Spleen (tissue), 11 donors: ENCODE measurements around the gene BRAT1. TPM values are rescaled to one million over a fixed set of nuclear protein-coding genes. Genes with fewer than 3 reads are reported as not detected.

ENCODE experiments used
- DNase-seq: peaks from one replicate; pipeline ENCODE4 v3.0.0-alpha.2; 2020
- H3K27ac ChIP-seq, 8 donors: fragments of 200-600 bp; sonication (generic) in 7 of 8; 1 replicate in 4 of 8; 2 replicates in 4 of 8; pipeline versions ENCODE4 v1.5.0 to v1.8.0; 2016 to 2021; ENCODE audit warnings: inconsistent platforms in 4 of 8, mild to moderate bottlenecking in 4 of 8, moderate library complexity in 1 of 8
- H3K27me3 ChIP-seq, 7 donors: fragments of 200-600 bp; sonication (generic) in 6 of 7; replicated peaks in 1 of 7; 1 replicate in 4 of 7; 2 replicates in 3 of 7; pipeline versions ENCODE4 v1.5.0 to v1.8.0; 2016 to 2021; ENCODE audit warnings: inconsistent platforms in 3 of 7, mild to moderate bottlenecking in 1 of 7
- H3K36me3 ChIP-seq, 6 donors: fragments of 200-600 bp; sonication (generic) in 5 of 6; 1 replicate in 4 of 6; 2 replicates in 2 of 6; pipeline versions ENCODE4 v1.5.0 to v1.8.0; 2016 to 2021; ENCODE audit warnings: inconsistent platforms in 2 of 6
- H3K4me1 ChIP-seq, 6 donors: fragments of 200-600 bp; sonication (generic) in 5 of 6; 1 replicate in 3 of 6; 2 replicates in 3 of 6; pipeline versions ENCODE4 v1.5.0 to v1.8.0; 2016 to 2021; ENCODE audit warnings: inconsistent platforms in 3 of 6
- H3K4me3 ChIP-seq, 8 donors: fragments of 200-600 bp; sonication (generic) in 7 of 8; 1 replicate in 4 of 8; 2 replicates in 4 of 8; pipeline versions ENCODE4 v1.5.0 to v1.8.0; 2016 to 2021; ENCODE audit warnings: inconsistent platforms in 4 of 8, mild to moderate bottlenecking in 4 of 8, moderate library complexity in 2 of 8
- H3K9me3 ChIP-seq, 8 donors: fragments of 200-600 bp; sonication (generic) in 7 of 8; 1 replicate in 4 of 8; 2 replicates in 4 of 8; pipeline versions ENCODE4 v1.5.0 to v1.8.0; 2016 to 2021; ENCODE audit warnings: inconsistent platforms in 4 of 8
- POLR2A ChIP-seq, 3 donors: fragments of 450-650 bp; IDR thresholded peaks; one replicate each; pipeline ENCODE4 v1.5.1; 2017; ENCODE audit warnings: antibody characterized with exemption in 3 of 3, mild to moderate bottlenecking in 1 of 3
- POLR2AphosphoS5 ChIP-seq, 3 donors: sonication (generic); formaldehyde crosslinking; IDR thresholded peaks; one replicate each; pipeline ENCODE4 v1.5.1; 2017; ENCODE audit warnings: antibody characterized with exemption in 3 of 3
- WGBS, 5 donors: extraction: QIAGEN DNeasy Blood & Tissue Kit in 3 of 5; methylation state at CpG; one replicate each; pipeline versions ENCODE4 v1.1.5 to v1.1.7; 2013 to 2018; 5-methylcytosine and 5-hydroxymethylcytosine counted together
- intact Hi-C: fragments of 100-400 bp; cut with DNase I; formaldehyde crosslinking; loops from one replicate; pipeline ENCODE4 v1.15.0; 2023; ENCODE audit warnings: low total_unique reads
- polyA plus RNA-seq, 3 donors: library from polyadenylated mRNA; stranded (reverse); fragments of 200-250 nt; gene quantifications; one replicate each; pipeline ENCODE4 v1.2.1, GENCODE V29; 2013
- total RNA-seq, 7 donors: library from RNA; depleted of rRNA in 3 of 7; stranded (reverse); fragments of >200 nt in 3 of 7; fragmentation: NEBNext Ultra II Directional in 4 of 7; extraction: Animal tissue kit (Norgen Biotek cat#: 25700) in 4 of 7; gene quantifications; one replicate each; pipeline versions ENCODE4 v1.1.0 to v1.2.1, GENCODE V29; 2016 to 2021
- TF ChIP-seq, protein P1 (sequence below), 11 experiments: fragments of 200-600 bp in 7 of 11; fragments of 450-650 bp in 4 of 11; sonication (generic) in 4 of 11; IDR thresholded peaks in 8 of 11; conservative IDR thresholded peaks in 3 of 11; 1 replicate in 7 of 11; 2 replicates in 4 of 11; pipeline versions ENCODE4 v1.4.0 to v1.8.0; 2016 to 2021; ENCODE audit warnings: antibody characterized with exemption in 11 of 11, inconsistent platforms in 4 of 11, mild to moderate bottlenecking in 1 of 11
- donor health status: healthy with polysubstance abuse.
- donor health status: DM: no; HTN: no; CAD: no; lungs with moderate emphysema.
- donor health status: DM: no; HTN: no; CAD: no.
- donor health status: Bipolar disorder and iron deficiency.
- donor health status: healthy.
- donor health status: DM: no; HTN: no; CAD: no.
- donor health status: DM: yes; HTN: yes; CAD: no.

BRAT1 gene
- total and polyA plus RNA-seq, 10 donors = 25.3 to 50.9 (median 33.4) TPM

DNA sequence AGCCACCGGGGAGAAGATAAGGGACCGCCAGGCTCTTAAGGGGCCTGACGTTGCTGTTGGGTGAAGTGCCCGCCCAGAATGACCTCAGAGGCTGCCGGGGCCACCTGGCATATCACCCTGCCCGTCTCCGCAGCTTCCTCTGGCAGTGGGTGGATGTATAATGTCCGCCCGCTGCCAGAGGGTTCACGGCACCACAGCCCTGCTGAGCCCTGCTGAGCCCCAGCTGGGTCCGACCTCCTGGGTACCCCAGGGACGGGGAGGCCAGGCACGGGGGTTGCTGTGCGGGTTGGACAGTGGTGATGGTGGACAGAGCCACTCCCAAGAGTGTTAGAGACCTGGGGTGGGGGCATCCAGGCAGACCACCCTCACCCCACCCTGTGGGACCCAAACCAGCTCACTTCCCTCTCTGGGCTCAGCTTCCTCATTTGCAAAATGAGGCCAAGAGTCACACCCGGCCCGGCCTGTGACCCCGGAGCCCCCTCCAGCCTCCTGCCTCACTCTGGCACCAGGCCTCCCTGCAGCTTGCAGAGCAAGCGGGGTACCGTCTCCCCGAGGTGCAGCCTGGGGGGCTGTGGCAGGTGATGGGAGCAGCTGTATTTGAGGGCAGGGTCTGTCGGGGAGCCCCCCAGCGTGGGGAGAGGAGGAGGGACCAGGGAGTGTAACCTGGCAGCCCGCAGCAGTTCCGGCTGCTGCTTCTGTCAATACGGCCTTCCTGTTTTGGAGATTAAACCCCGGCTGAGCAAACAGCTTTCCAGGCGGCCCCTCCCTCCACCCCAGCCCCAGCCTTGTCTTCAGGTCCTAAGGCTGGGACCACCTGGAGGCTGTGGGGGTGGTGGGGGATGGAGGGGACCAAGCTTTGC is 44.2 kb downstream of the BRAT1 start:
- H3K4me3 ChIP-seq = peak overlapping the region in 5 of 8 donors; percentile 9 to 55 (median 13)

DNA sequence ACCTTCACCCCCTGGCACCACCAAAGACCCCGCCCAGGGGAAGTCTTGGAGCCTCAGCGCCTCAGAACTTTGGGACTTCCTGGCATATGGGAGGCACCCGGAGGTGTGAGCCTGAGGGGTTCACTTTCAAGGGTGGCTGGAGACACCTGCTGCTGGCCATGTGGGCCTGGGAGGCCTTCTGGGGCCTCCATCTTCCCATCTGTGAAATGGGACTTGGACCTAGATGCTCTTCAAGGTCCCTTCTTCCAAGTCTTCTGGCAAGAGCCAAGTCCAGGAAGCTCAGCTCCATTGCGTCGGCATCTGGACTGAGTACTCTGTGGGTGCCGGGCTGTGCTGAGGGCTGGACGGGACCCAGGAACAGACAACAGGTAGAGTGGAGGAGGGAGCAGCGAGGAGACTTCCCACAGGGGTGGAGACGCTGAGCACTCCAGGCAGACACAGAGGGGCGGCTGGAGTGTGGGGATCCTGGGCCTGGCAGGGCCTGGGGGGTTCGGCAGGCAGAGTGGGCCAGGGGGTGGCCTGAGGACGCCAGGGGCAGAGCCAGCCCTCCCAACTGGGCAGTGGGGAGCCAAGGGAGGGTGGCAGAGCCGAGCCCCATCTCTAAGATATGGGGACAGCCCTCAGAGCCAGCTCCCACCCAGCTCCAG is 45.1 kb downstream of the BRAT1 start:
- peak overlapping the region in 1 of 8 donors; percentile 55 for H3K4me3 ChIP-seq
- H3K27ac ChIP-seq = peak overlapping the region; percentile 73 to 97 (median 90)
- DNase-seq = peak; percentile 84
- no peaks in the 10 kb centered on the region for H3K9me3 ChIP-seq
- TF ChIP-seq, protein P1, sequence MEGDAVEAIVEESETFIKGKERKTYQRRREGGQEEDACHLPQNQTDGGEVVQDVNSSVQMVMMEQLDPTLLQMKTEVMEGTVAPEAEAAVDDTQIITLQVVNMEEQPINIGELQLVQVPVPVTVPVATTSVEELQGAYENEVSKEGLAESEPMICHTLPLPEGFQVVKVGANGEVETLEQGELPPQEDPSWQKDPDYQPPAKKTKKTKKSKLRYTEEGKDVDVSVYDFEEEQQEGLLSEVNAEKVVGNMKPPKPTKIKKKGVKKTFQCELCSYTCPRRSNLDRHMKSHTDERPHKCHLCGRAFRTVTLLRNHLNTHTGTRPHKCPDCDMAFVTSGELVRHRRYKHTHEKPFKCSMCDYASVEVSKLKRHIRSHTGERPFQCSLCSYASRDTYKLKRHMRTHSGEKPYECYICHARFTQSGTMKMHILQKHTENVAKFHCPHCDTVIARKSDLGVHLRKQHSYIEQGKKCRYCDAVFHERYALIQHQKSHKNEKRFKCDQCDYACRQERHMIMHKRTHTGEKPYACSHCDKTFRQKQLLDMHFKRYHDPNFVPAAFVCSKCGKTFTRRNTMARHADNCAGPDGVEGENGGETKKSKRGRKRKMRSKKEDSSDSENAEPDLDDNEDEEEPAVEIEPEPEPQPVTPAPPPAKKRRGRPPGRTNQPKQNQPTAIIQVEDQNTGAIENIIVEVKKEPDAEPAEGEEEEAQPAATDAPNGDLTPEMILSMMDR (IDR thresholded peaks at IDR 0.05 in 8 of 11, conservative IDR thresholded peaks at IDR 0.05 in 3 of 11) = no peak
- TF ChIP-seq POLR2AphosphoS5 (IDR thresholded peaks at IDR 0.05) (no peak), POLR2A (IDR thresholded peaks at IDR 0.05) (no peak)
- H3K36me3 ChIP-seq = no peaks in the 10 kb centered on the region
- 82 to 90% (median 86%) methylated on average over 10 to 13 of the region's 13 CpGs for WGBS, 5 donors
- H3K4me1 ChIP-seq = peaks cover 52 to 72% (median 59%) of the 10 kb centered on the region in 6 donors
- no peaks in the 10 kb centered on the region for H3K27me3 ChIP-seq
- intact Hi-C loops = no loop called here

More for the DNA sequence above, 44.2 kb downstream of the BRAT1 start:
- intact Hi-C loops = no loop called here
- 4 to 15% (median 14%) methylated on average over 4 to 27 of the region's 27 CpGs for WGBS, 5 donors
- peaks cover 52 to 80% (median 64%) of the 10 kb centered on the region in 6 donors for H3K4me1 ChIP-seq
- TF ChIP-seq POLR2AphosphoS5 (IDR thresholded peaks at IDR 0.05) (peak; percentile 75 to 85 (median 82)), POLR2A (IDR thresholded peaks at IDR 0.05) (no peak)
- TF ChIP-seq, protein P1 (IDR thresholded peaks at IDR 0.05 in 8 of 11, conservative IDR thresholded peaks at IDR 0.05 in 3 of 11) = no peak
- no peaks in the 10 kb centered on the region for H3K36me3 ChIP-seq
- no peaks in the 10 kb centered on the region for H3K27me3 ChIP-seq
- H3K9me3 ChIP-seq = no peaks in the 10 kb centered on the region
- peak; percentile 94 for DNase-seq
- peak overlapping the region; percentile 73 to 97 (median 90) for H3K27ac ChIP-seq

DNA sequence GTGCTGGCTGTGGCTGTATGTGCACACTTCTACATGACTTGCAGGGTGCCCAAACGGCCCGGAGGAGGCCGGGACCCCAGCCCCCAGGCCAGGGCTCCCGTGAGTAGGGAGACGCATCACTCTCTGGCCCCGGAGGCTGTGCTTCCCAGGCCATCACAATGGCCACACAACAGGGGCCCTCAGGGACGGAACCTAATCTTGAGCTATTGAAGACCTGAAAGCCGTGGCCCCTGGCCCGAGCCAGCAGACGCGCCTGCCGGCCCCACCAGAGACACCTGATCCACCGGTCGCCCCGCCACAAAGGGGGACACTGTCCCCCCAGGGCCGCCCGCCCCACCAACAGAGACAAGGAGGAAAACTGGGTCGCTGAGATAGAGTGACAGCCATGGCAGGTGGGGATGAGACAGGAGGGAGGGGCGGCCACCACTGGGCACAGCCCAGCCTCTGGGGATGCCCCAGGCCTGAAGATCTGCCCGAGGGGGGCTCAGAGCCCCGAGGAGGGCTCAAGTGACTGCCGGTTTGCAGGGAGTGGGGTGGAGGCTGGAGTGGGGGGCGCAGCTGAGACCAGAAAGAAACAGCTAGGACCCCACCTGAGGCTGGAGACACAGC is 45.9 kb downstream of the BRAT1 start:
- Histone ChIP-seq H3K4me3 (peak overlapping the region in 3 of 8 donors; percentile 6 to 59 (median 22)), H3K27ac (peak overlapping the region; percentile 73 to 97 (median 90))
- DNase-seq = peak; percentile 84

More for the DNA sequence above, 45.9 kb downstream of the BRAT1 start:
- no peaks in the 10 kb centered on the region for H3K36me3 ChIP-seq
- no peak for TF ChIP-seq POLR2A (IDR thresholded peaks at IDR 0.05)
- no peak for TF ChIP-seq POLR2AphosphoS5 (IDR thresholded peaks at IDR 0.05)
- TF ChIP-seq, protein P1 (IDR thresholded peaks at IDR 0.05 in 8 of 11, conservative IDR thresholded peaks at IDR 0.05 in 3 of 11) = no peak
- intact Hi-C loops = no loop called here
- no peaks in the 10 kb centered on the region for H3K27me3 ChIP-seq
- 68 to 78% (median 71%) methylated on average over 11 to 23 of the region's 23 CpGs for WGBS, 5 donors
- H3K9me3 ChIP-seq = no peaks in the 10 kb centered on the region
- H3K4me1 ChIP-seq = peaks cover 52 to 69% (median 59%) of the 10 kb centered on the region in 6 donors
